Stimulated activated CD8-positive, alpha-beta memory T cell treated with anti-CD3 and anti-CD28 coated beads, Interleukin-15, amount 100 ng/mL, for 48 hours (primary cell): ENCODE results near the gene ELMO1.

ENCODE experiments used
- DNase-seq, 2 donors: peaks; one replicate each; pipeline ENCODE4 v3.0.0-alpha.2; 2020; ENCODE audit warnings: low read depth in 2 of 2

Gene ELMO1

GRCh38 chr7:37430640-37431039 is 18.0 kb downstream of the ELMO1 start:
- DNase-seq: no peak

GRCh38 chr7:37430171-37430570 is 18.5 kb downstream of the ELMO1 start:
- no peak for DNase-seq

GRCh38 chr7:37429435-37429791 is 19.3 kb downstream of the ELMO1 start:
- DNase-seq: no peak

GRCh38 chr7:37428681-37429434 is 19.8 kb downstream of the ELMO1 start:
- DNase-seq: no peak

- DNase-seq: no peak
These were observed 21.3 kb downstream of the ELMO1 start for GRCh38 chr7:37427276-37427940.

- DNase-seq: no peak
These were observed 23.2 kb downstream of the ELMO1 start for GRCh38 chr7:37425498-37425897.

- no peak for DNase-seq
These were observed 23.7 kb downstream of the ELMO1 start for GRCh38 chr7:37424995-37425394.

- DNase-seq: no peak
These were observed 24.1 kb downstream of the ELMO1 start for GRCh38 chr7:37424521-37424920.

- no peak for DNase-seq
These were observed 26.7 kb downstream of the ELMO1 start for GRCh38 chr7:37421861-37422500.

- no peak for DNase-seq
These were observed 27.5 kb downstream of the ELMO1 start for GRCh38 chr7:37420946-37421695.

GRCh38 chr7:37419496-37419895 is 29.2 kb downstream of the ELMO1 start:
- DNase-seq: no peak

GRCh38 chr7:37418381-37418780 is 30.3 kb downstream of the ELMO1 start:
- DNase-seq: no peak

GRCh38 chr7:37417107-37417474 is 31.6 kb downstream of the ELMO1 start:
- DNase-seq: no peak

- DNase-seq: no peak
These were observed 32.1 kb downstream of the ELMO1 start for GRCh38 chr7:37416378-37417106.

GRCh38 chr7:37415629-37416028 is 33.0 kb downstream of the ELMO1 start:
- no peak for DNase-seq

GRCh38 chr7:37414352-37414983 is 34.2 kb downstream of the ELMO1 start:
- no peak for DNase-seq

GRCh38 chr7:37411444-37412034 is 37.1 kb downstream of the ELMO1 start:
- peak in 1 of 2 donors; percentile 22 for DNase-seq

GRCh38 chr7:37410305-37411229 is 38.1 kb downstream of the ELMO1 start:
- no peak for DNase-seq

GRCh38 chr7:37409461-37409860 is 39.2 kb downstream of the ELMO1 start:
- DNase-seq: no peak
